ENCODE measurements around the gene UGGT2.

DNA sequence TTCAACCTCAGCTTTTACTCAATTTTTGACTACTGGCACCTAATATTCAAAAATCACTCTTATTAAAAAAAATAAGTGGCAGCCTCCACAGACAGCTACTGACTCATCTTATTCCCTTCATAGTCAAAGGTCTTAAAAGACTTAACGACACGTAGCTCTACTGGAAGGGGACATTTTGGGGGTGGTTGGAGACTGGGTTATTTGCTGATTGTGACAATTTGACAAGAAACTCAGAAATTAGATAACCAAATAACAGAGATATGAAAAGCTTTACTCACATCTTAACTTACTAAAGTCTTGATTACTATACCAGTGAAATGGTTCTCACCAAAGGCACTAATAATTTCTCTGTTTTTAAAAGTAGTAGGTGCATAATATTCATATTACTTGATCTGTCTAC lies 25.7 kb downstream of the UGGT2 start:
- TF ChIP-seq, protein P1, sequence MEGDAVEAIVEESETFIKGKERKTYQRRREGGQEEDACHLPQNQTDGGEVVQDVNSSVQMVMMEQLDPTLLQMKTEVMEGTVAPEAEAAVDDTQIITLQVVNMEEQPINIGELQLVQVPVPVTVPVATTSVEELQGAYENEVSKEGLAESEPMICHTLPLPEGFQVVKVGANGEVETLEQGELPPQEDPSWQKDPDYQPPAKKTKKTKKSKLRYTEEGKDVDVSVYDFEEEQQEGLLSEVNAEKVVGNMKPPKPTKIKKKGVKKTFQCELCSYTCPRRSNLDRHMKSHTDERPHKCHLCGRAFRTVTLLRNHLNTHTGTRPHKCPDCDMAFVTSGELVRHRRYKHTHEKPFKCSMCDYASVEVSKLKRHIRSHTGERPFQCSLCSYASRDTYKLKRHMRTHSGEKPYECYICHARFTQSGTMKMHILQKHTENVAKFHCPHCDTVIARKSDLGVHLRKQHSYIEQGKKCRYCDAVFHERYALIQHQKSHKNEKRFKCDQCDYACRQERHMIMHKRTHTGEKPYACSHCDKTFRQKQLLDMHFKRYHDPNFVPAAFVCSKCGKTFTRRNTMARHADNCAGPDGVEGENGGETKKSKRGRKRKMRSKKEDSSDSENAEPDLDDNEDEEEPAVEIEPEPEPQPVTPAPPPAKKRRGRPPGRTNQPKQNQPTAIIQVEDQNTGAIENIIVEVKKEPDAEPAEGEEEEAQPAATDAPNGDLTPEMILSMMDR (IDR thresholded peaks at IDR 0.05), result no peak
- TF ChIP-seq EP300 (IDR thresholded peaks at IDR 0.05), result no peak
- TF ChIP-seq POLR2AphosphoS5 (IDR thresholded peaks at IDR 0.05), result no peak
- no peak for TF ChIP-seq POLR2A (IDR thresholded peaks at IDR 0.05)
